Measurements from ENCODE around the gene CFAP119.

The CFAP119 gene

DNA sequence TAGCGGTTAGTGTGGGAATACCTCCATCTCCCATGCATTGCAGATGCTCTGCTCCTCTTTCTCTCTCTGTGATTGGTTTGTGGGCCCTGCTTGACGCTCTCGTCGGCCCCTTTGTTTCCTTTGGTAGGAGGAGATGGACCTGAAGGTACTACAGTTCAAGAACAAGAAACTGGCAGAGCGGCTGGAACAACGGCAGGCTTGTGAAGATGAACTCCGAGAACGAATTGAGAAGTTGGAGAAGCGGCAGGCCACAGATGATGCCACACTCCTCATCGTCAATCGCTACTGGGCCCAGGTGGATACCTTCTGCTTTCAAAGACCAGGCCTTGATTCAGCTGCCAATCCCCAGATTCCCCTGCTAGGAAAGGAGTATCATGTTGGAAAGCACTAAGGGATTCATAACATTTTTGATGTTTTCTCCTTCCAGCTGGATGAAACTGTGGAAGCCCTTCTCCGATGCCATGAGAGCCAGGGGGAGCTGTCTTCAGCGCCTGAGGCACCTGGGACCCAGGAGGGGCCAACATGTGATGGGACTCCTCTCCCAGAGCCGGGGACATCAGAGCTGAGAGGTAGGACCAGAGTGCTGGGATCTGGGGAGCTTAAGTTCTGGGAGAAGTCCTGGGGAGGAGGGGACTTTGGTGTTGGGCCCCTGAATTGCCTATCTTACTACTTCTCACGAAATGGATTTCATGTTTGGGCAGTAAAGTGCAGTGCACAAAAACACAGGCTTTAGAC, 1.3 kb upstream of the CFAP119 start:
- H2AFZ ChIP-seq = no peak overlapping the region
- H3K4me3 ChIP-seq (ENCODE audit: low read depth, low read length) = peak overlapping the region; percentile 98
- no peaks in the 10 kb centered on the region for H3K27me3 ChIP-seq (ENCODE audit: control insufficient read depth, insufficient read depth, low read length)
- no peaks in the 10 kb centered on the region for H3K36me3 ChIP-seq (ENCODE audit: control insufficient read depth, insufficient read depth, low read length)
- TF ChIP-seq, protein P1, sequence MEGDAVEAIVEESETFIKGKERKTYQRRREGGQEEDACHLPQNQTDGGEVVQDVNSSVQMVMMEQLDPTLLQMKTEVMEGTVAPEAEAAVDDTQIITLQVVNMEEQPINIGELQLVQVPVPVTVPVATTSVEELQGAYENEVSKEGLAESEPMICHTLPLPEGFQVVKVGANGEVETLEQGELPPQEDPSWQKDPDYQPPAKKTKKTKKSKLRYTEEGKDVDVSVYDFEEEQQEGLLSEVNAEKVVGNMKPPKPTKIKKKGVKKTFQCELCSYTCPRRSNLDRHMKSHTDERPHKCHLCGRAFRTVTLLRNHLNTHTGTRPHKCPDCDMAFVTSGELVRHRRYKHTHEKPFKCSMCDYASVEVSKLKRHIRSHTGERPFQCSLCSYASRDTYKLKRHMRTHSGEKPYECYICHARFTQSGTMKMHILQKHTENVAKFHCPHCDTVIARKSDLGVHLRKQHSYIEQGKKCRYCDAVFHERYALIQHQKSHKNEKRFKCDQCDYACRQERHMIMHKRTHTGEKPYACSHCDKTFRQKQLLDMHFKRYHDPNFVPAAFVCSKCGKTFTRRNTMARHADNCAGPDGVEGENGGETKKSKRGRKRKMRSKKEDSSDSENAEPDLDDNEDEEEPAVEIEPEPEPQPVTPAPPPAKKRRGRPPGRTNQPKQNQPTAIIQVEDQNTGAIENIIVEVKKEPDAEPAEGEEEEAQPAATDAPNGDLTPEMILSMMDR (IDR thresholded peaks at IDR 0.05) = no peak
- H3K4me2 ChIP-seq (ENCODE audit: low read length) = peak overlapping the region; percentile 89
- no peaks in the 10 kb centered on the region for H3K9me3 ChIP-seq (ENCODE audit: control insufficient read depth, low read length)
- H3K4me1 ChIP-seq = peaks cover 12% of the 10 kb centered on the region
- H3K27ac ChIP-seq = no peak overlapping the region
- H3K9ac ChIP-seq = no peak overlapping the region
- H3K79me2 ChIP-seq = peaks cover 12% of the 10 kb centered on the region

DNA sequence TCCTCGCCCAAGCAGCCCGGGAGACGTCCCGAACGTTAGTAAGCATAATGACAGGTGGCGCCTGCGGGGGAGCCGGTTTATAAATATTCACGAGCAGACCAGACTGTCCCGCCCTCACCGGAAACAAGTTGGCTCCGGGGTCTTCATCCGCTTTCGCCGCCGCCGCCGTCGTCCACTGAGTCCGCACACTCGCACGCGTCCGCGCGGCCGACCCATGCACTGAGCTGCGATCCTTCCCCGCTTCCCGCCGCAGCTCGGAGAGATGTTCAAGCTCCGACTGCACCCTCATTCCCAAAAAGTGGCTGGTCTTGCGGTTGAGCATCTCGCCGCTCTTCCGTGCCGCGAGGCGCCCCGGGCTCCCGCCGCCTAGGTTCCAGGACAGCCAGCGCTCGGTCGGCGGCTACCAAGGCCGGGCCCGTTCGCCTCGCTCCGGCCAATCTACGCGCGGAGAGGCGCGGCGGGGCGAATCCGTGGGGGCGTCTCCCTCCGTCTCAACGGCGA, 385 bp downstream of the CFAP119 start:
- peaks cover 12% of the 10 kb centered on the region for H3K79me2 ChIP-seq
- peak overlapping the region; percentile 98 for H3K4me3 ChIP-seq (ENCODE audit: low read depth, low read length)
- peak overlapping the region; percentile 11 for H3K9ac ChIP-seq
- H2AFZ ChIP-seq = peak overlapping the region; percentile 80
- no peaks in the 10 kb centered on the region for H3K27me3 ChIP-seq (ENCODE audit: control insufficient read depth, insufficient read depth, low read length)
- H3K4me1 ChIP-seq = peaks cover 12% of the 10 kb centered on the region
- H3K36me3 ChIP-seq (ENCODE audit: control insufficient read depth, insufficient read depth, low read length) = no peaks in the 10 kb centered on the region
- H3K9me3 ChIP-seq (ENCODE audit: control insufficient read depth, low read length) = no peaks in the 10 kb centered on the region
- peak overlapping the region; percentile 4 for H3K27ac ChIP-seq
- H3K4me2 ChIP-seq (ENCODE audit: low read length) = peak overlapping the region; percentile 98
- TF ChIP-seq, protein P1 (IDR thresholded peaks at IDR 0.05) = no peak

DNA sequence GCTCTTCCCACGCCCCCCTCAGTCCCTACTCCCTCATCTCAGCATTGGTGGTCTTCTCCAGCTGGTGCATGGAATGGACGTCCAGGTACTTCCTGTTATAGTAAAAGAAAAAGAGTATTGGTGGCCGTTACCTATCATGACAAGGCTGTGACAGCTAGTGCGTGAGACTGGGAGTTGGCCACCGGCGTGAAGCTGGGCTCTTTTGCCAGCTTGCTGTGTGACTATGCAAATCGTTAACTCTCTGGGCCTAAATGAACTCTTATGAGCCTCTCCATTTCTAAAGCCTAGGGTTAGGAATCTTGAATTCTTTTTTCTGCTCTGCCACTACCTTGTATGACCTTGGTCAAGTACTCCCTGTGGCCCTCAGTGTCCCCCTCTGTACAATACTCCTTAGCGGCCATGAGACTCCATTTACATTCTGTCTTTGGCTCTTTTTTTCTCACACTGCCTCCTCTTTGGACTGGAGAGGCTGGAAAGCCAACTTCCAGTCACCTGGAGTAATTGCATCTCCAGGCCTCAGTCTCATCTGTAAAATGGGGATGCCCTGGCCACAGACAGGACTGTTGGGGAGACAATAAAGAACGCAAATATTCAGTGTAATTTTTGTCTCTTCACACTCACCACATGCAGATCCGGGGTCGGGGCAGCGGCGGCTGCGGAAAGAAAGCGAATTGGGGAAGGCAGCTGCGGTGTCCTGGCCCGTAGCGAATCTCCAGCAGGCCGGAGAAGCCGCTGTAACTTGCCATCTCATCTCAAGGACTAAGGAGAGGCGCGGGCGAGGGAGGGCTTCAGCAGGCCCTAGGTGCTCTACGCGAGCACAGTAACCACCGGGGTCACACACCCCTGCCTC, 1.1 kb downstream of the CFAP119 start:
- Histone ChIP-seq H3K27me3 (ENCODE audit: control insufficient read depth, insufficient read depth, low read length) (no peaks in the 10 kb centered on the region), H3K27ac (peak overlapping the region; percentile 4), H3K4me3 (ENCODE audit: low read depth, low read length) (peak overlapping the region; percentile 98), H3K9ac (no peak overlapping the region), H3K4me2 (ENCODE audit: low read length) (peak overlapping the region; percentile 98), H2AFZ (peak overlapping the region; percentile 80), H3K9me3 (ENCODE audit: control insufficient read depth, low read length) (no peaks in the 10 kb centered on the region), H3K79me2 (peaks cover 12% of the 10 kb centered on the region), H3K36me3 (ENCODE audit: control insufficient read depth, insufficient read depth, low read length) (no peaks in the 10 kb centered on the region), H3K4me1 (peaks cover 12% of the 10 kb centered on the region)
- TF ChIP-seq, protein P1 (IDR thresholded peaks at IDR 0.05) = no peak

DNA sequence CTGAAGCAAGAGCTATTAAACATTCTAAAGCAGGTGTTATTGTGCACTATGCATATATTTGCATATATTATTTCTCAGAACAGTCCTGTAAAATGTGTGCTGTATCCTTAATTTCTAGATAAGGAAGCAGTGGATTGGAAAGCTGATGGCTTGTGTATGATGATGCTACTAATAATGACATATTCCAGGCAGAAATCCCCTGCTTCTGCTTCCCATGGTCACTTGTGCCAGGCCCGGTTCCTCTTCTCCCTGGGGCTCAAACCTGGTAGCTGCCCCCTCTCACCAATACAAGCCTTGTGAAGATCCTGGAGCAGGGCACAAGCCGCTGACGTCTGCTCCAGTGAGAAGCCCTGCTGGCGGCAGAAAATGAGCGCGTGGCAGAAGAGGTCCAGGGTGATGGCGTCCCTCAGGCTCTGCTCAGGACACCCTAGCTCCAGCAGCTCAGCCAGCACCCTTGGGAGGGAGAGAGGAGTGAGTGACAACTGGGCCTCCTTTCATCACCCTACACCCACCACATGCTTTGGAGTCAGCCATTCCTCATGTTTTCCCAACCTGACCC, 1.8 kb downstream of the CFAP119 start:
- Histone ChIP-seq H3K9me3 (ENCODE audit: control insufficient read depth, low read length) (no peaks in the 10 kb centered on the region), H3K4me2 (ENCODE audit: low read length) (no peak overlapping the region), H3K36me3 (ENCODE audit: control insufficient read depth, insufficient read depth, low read length) (no peaks in the 10 kb centered on the region), H3K4me1 (peaks cover 12% of the 10 kb centered on the region), H3K9ac (no peak overlapping the region), H3K79me2 (peaks cover 12% of the 10 kb centered on the region), H3K27me3 (ENCODE audit: control insufficient read depth, insufficient read depth, low read length) (no peaks in the 10 kb centered on the region), H2AFZ (no peak overlapping the region), H3K4me3 (ENCODE audit: low read depth, low read length) (no peak overlapping the region), H3K27ac (no peak overlapping the region)
- TF ChIP-seq, protein P1 (IDR thresholded peaks at IDR 0.05) = no peak
